ENCODE results near the gene VAMP1.
A peak's percentile ranks its signal among the peaks of the same experiment; 100 is the strongest.

The VAMP1 gene

GRCh38 chr12:6458281-6459003 lies 12.0 kb downstream of the VAMP1 start:
- no peak for DNase-seq (ENCODE audit: low read depth, low spot score)
- no peak overlapping the region for H3K4me3 ChIP-seq (ENCODE audit: low read depth, low read length)
- TF ChIP-seq, protein P1, sequence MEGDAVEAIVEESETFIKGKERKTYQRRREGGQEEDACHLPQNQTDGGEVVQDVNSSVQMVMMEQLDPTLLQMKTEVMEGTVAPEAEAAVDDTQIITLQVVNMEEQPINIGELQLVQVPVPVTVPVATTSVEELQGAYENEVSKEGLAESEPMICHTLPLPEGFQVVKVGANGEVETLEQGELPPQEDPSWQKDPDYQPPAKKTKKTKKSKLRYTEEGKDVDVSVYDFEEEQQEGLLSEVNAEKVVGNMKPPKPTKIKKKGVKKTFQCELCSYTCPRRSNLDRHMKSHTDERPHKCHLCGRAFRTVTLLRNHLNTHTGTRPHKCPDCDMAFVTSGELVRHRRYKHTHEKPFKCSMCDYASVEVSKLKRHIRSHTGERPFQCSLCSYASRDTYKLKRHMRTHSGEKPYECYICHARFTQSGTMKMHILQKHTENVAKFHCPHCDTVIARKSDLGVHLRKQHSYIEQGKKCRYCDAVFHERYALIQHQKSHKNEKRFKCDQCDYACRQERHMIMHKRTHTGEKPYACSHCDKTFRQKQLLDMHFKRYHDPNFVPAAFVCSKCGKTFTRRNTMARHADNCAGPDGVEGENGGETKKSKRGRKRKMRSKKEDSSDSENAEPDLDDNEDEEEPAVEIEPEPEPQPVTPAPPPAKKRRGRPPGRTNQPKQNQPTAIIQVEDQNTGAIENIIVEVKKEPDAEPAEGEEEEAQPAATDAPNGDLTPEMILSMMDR (IDR thresholded peaks at IDR 0.05; ENCODE audit: low read depth, low read length) = no peak
- in situ Hi-C loops (cut with HindIII; ENCODE audit: low sequenced_read_pairs) = loop anchor here (25.0 kb wide), 1 partner anchor 146 kb away; the partner anchor contains the start of gene PLEKHG6

DNA sequence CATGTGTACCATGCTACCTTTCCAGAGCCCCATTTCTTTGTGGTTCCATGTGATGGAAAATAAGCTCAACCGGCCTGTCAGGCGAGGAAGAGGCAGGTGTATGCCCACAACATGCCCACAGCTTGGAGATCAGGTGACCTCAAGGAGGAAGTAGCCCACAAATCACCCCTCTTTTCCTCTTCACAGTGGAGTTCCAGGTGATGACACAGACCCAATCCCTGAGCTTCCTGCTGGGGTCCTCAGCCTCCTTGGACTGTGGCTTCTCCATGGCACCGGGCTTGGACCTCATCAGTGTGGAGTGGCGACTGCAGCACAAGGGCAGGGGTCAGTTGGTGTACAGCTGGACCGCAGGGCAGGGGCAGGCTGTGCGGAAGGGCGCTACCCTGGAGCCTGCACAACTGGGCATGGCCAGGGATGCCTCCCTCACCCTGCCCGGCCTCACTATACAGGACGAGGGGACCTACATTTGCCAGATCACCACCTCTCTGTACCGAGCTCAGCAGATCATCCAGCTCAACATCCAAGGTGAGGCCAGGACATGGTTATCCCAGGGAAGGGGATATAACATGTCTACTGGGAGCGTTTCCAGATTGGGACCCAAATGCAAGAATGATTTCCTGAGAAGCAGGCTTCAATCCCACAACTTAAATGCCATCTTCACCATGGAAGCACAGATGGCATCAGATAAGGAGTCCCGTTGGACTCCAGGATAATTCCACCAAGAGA lies 13.1 kb downstream of the VAMP1 start:
- H3K4me3 ChIP-seq (ENCODE audit: low read depth, low read length) = no peak overlapping the region
- TF ChIP-seq, protein P1 (IDR thresholded peaks at IDR 0.05; ENCODE audit: low read depth, low read length) = no peak
- in situ Hi-C loops (cut with HindIII; ENCODE audit: low sequenced_read_pairs) = loop anchor here (25.0 kb wide), 1 partner anchor 145 kb away; the partner anchor contains the start of gene PLEKHG6
- DNase-seq (ENCODE audit: low read depth, low spot score) = no peak

- no peak for DNase-seq (ENCODE audit: low read depth, low spot score)
- in situ Hi-C loops (cut with HindIII; ENCODE audit: low sequenced_read_pairs) = loop anchor here (25.0 kb wide), 1 partner anchor 141 kb away; the partner anchor contains the start of gene PLEKHG6
- H3K4me3 ChIP-seq (ENCODE audit: low read depth, low read length) = no peak overlapping the region
- TF ChIP-seq, protein P1 (IDR thresholded peaks at IDR 0.05; ENCODE audit: low read depth, low read length) = no peak
Observed at GRCh38 chr12:6452944-6453630, 17.4 kb downstream of the VAMP1 start.

GRCh38 chr12:6452245-6452943 lies 18.1 kb downstream of the VAMP1 start:
- in situ Hi-C loops (cut with HindIII; ENCODE audit: low sequenced_read_pairs) = loop anchor here (25.0 kb wide), 1 partner anchor 140 kb away; the partner anchor contains the start of gene PLEKHG6
- TF ChIP-seq, protein P1 (IDR thresholded peaks at IDR 0.05; ENCODE audit: low read depth, low read length) = no peak
- no peak for DNase-seq (ENCODE audit: low read depth, low spot score)
- H3K4me3 ChIP-seq (ENCODE audit: low read depth, low read length) = peak overlapping the region; percentile 54

- DNase-seq (ENCODE audit: low read depth, low spot score) = peak; percentile 76
- TF ChIP-seq, protein P1 (IDR thresholded peaks at IDR 0.05; ENCODE audit: low read depth, low read length) = no peak
- in situ Hi-C loops (cut with HindIII; ENCODE audit: low sequenced_read_pairs) = loop anchor here (25.0 kb wide), 1 partner anchor 139 kb away; the partner anchor contains the start of gene PLEKHG6
- H3K4me3 ChIP-seq (ENCODE audit: low read depth, low read length) = peak within 1 kb of the TSS; percentile 54
Observed at GRCh38 chr12:6451348-6452244, 18.9 kb downstream of the VAMP1 start, which contains the start of gene TAPBPL. Gene TAPBPL (plus strand): TSS chr12:6452042. CDS start chr12:6452249, 207 bp downstream.

Measured in astrocyte of the spinal cord (primary cell).